Vagina (tissue), 2 donors: ENCODE data around the gene HOXA6.

Experiments
- CTCF ChIP-seq, 3 experiments: fragments of 450-650 bp in 2 of 3; fragments of 200-600 bp in 1 of 3; sonication (generic) in 1 of 3; IDR thresholded peaks; one replicate each; pipeline ENCODE4 v1.5.1; 2017 to 2019; ENCODE audit warnings: antibody characterized with exemption in 3 of 3, mild to moderate bottlenecking in 2 of 3, moderate library complexity in 2 of 3
- POLR2A ChIP-seq, 2 donors: fragments of 450-650 bp; IDR thresholded peaks; one replicate each; pipeline ENCODE4 v1.6.1; 2017; ENCODE audit warnings: antibody characterized with exemption in 2 of 2, mild to moderate bottlenecking in 2 of 2, moderate library complexity in 2 of 2
- POLR2AphosphoS5 ChIP-seq, 2 donors: sonication (generic); formaldehyde crosslinking; IDR thresholded peaks; one replicate each; pipeline ENCODE4 v1.9.0; 2017; ENCODE audit warnings: antibody characterized with exemption in 2 of 2, mild to moderate bottlenecking in 2 of 2, low read depth in 1 of 2; ENCODE audit not compliant: insufficient read depth in 1 of 2

GRCh38 chr7:27113991-27114769 is 33.4 kb downstream of the HOXA6 start:
- TF ChIP-seq CTCF (IDR thresholded peaks at IDR 0.05), result no peak
- TF ChIP-seq POLR2A (IDR thresholded peaks at IDR 0.05), result no peak
- TF ChIP-seq POLR2AphosphoS5 (IDR thresholded peaks at IDR 0.05; ENCODE audit: insufficient read depth in 1 of 2, low read depth in 1 of 2), result no peak
